ENCODE results near the gene MTA3.
A peak's percentile ranks its signal among the peaks of the same experiment; 100 is the strongest.

Gene MTA3

GRCh38 chr2:42733852-42734251 is 165.4 kb downstream of the MTA3 start:
- no peak for DNase-seq (ENCODE audit: low spot score)

GRCh38 chr2:42736598-42737322 is 168.3 kb downstream of the MTA3 start:
- DNase-seq (ENCODE audit: low spot score): no peak

- no peak for DNase-seq (ENCODE audit: low spot score)
Observed at GRCh38 chr2:42741140-42741539, 172.7 kb downstream of the MTA3 start.

- DNase-seq (ENCODE audit: low spot score): peak; percentile 61
Observed at GRCh38 chr2:42742740-42743658, 174.6 kb downstream of the MTA3 start.

- DNase-seq (ENCODE audit: low spot score): no peak
Observed at GRCh38 chr2:42743659-42743990, 175.2 kb downstream of the MTA3 start.

- no peak for DNase-seq (ENCODE audit: low spot score)
Observed at GRCh38 chr2:42744545-42745082, 176.2 kb downstream of the MTA3 start.

GRCh38 chr2:42747422-42747821 is 179.0 kb downstream of the MTA3 start:
- no peak for DNase-seq (ENCODE audit: low spot score)

- DNase-seq (ENCODE audit: low spot score): no peak
Observed at GRCh38 chr2:42748840-42749239, 180.4 kb downstream of the MTA3 start.

GRCh38 chr2:42752314-42752713 is 183.9 kb downstream of the MTA3 start:
- peak; percentile 81 for DNase-seq (ENCODE audit: low spot score)

- peak; percentile 11 for DNase-seq (ENCODE audit: low spot score)
Observed at GRCh38 chr2:42752816-42753813, 184.7 kb downstream of the MTA3 start.

GRCh38 chr2:42754021-42754775 is 185.8 kb downstream of the MTA3 start:
- peak; percentile 50 for DNase-seq (ENCODE audit: low spot score)

GRCh38 chr2:42754776-42755140 is 186.3 kb downstream of the MTA3 start:
- peak; percentile 15 for DNase-seq (ENCODE audit: low spot score)

GRCh38 chr2:42755191-42755880 is 186.9 kb downstream of the MTA3 start:
- DNase-seq (ENCODE audit: low spot score): peak; percentile 51

GRCh38 chr2:42756150-42756775 is 187.8 kb downstream of the MTA3 start:
- DNase-seq (ENCODE audit: low spot score): no peak

GRCh38 chr2:42756966-42757513 is 188.6 kb downstream of the MTA3 start:
- DNase-seq (ENCODE audit: low spot score): no peak

GRCh38 chr2:42757981-42758740 is 189.7 kb downstream of the MTA3 start:
- DNase-seq (ENCODE audit: low spot score): no peak

- DNase-seq (ENCODE audit: low spot score): no peak
Observed at GRCh38 chr2:42758751-42759150, 190.3 kb downstream of the MTA3 start.

- no peak for DNase-seq (ENCODE audit: low spot score)
Observed at GRCh38 chr2:42761554-42761953, 193.1 kb downstream of the MTA3 start.

- no peak for DNase-seq (ENCODE audit: low spot score)
Observed at GRCh38 chr2:42762155-42762554, 193.7 kb downstream of the MTA3 start.

Measured in pons (tissue), 1 donor.